ENCODE measurements around the gene FRMPD4.

GRCh38 chrX:12595720-12596119, 457.4 kb downstream of the FRMPD4 start:
- no peak for TF ChIP-seq POLR2A (IDR thresholded peaks at IDR 0.05; ENCODE audit: low read length)
- no peak for TF ChIP-seq GATA1 (IDR thresholded peaks at IDR 0.05; ENCODE audit: low read depth, low read length)
